Liver (tissue), 3 donors: ENCODE results near the gene GNA14.

ENCODE experiments used
- ATF3 ChIP-seq: IDR thresholded peaks from 2 replicates; pipeline ENCODE4 v1.6.1; 2016; ENCODE audit warnings: antibody characterized with exemption
- CTCF ChIP-seq: fragments of 150-350 bp; IDR thresholded peaks from 2 replicates; pipeline ENCODE4 v1.5.1; 2017; ENCODE audit warnings: improper control_type of control experiment, low read depth, low read length; ENCODE audit not compliant: missing input control
- EGR1 ChIP-seq, 2 donors: IDR thresholded peaks; 2 replicates each; pipeline ENCODE4 v1.6.1; 2016 to 2018; ENCODE audit warnings: antibody characterized with exemption in 2 of 2, low read depth in 2 of 2
- GABPA ChIP-seq, 2 donors: IDR thresholded peaks in 1 of 2; conservative IDR thresholded peaks in 1 of 2; 2 replicates each; pipeline ENCODE4 v1.6.1; 2016; ENCODE audit warnings: antibody characterized with exemption in 2 of 2, mild to moderate bottlenecking in 1 of 2, moderate library complexity in 1 of 2
- JUND ChIP-seq, 2 donors: IDR thresholded peaks; 2 replicates each; pipeline ENCODE4 v1.6.1; 2016; ENCODE audit warnings: antibody characterized with exemption in 2 of 2
- MAX ChIP-seq: IDR thresholded peaks from 2 replicates; pipeline ENCODE4 v1.6.1; 2016; ENCODE audit warnings: antibody characterized with exemption
- RAD21 ChIP-seq, 2 donors: IDR thresholded peaks; 2 replicates each; pipeline ENCODE4 v1.6.1; 2016; ENCODE audit warnings: antibody characterized with exemption in 2 of 2, mild to moderate bottlenecking in 2 of 2
- RXRA ChIP-seq, 2 donors: IDR thresholded peaks; 2 replicates each; pipeline ENCODE4 v1.6.1; 2017 to 2018; ENCODE audit warnings: antibody characterized with exemption in 2 of 2, mild to moderate bottlenecking in 1 of 2
- SP1 ChIP-seq: IDR thresholded peaks from 2 replicates; pipeline ENCODE4 v1.6.1; 2018; ENCODE audit warnings: antibody characterized with exemption, mild to moderate bottlenecking
- YY1 ChIP-seq: IDR thresholded peaks from 2 replicates; pipeline ENCODE4 v1.6.1; 2016; ENCODE audit warnings: antibody characterized with exemption, mild to moderate bottlenecking
- donor health status: healthy.
- donor health status: healthy.

GRCh38 chr9:77505232-77505631 lies 142.9 kb downstream of the GNA14 start:
- TF ChIP-seq RAD21 (IDR thresholded peaks at IDR 0.05) (no peak), RXRA (IDR thresholded peaks at IDR 0.05) (no peak), CTCF (no peak), YY1 (no peak), MAX (no peak), EGR1 (IDR thresholded peaks at IDR 0.05; ENCODE audit: low read depth in 2 of 2) (no peak), GABPA (IDR thresholded peaks at IDR 0.05 in 1 of 2, conservative IDR thresholded peaks at IDR 0.05 in 1 of 2) (no peak), ATF3 (no peak), JUND (IDR thresholded peaks at IDR 0.05) (no peak), SP1 (no peak)
